KOPT-K1 (cell line): ENCODE measurements around the gene ALDOA.

Source experiments
- H3K27ac ChIP-seq: fragments of 200-600 bp; sonication (generic); 2 replicates; pipeline ENCODE4 v1.5.1; 2016; ENCODE audit warnings: antibody characterized with exemption, mild to moderate bottlenecking, low read depth, low read length; ENCODE audit not compliant: poor library complexity, severe bottlenecking
- H3K36me3 ChIP-seq: fragments of 200-600 bp; sonication (generic); 2 replicates; pipeline ENCODE4 v1.5.1; 2017; ENCODE audit warnings: antibody characterized with exemption, mild to moderate bottlenecking, low read length, moderate library complexity; ENCODE audit not compliant: insufficient read depth
- H3K9me3 ChIP-seq: fragments of 200-600 bp; sonication (generic); 2 replicates; pipeline ENCODE4 v1.5.1; 2017; ENCODE audit warnings: antibody characterized with exemption, low read length, mild to moderate bottlenecking; ENCODE audit not compliant: insufficient read depth, poor library complexity, severe bottlenecking

Gene ALDOA

GRCh38 chr16:30075503-30076275 lies 10.1 kb downstream of the ALDOA start, which contains the start of gene PPP4C:
Gene PPP4C, plus strand, starts transcription at chr16:30075994. Its CDS starts 384 bp downstream, at chr16:30076378.
- no peaks in the 10 kb centered on the region for H3K9me3 ChIP-seq
- H3K36me3 ChIP-seq = peaks cover 70% of the 10 kb centered on the region
- H3K27ac ChIP-seq = peak within 1 kb of the TSS; percentile 69

DNA sequence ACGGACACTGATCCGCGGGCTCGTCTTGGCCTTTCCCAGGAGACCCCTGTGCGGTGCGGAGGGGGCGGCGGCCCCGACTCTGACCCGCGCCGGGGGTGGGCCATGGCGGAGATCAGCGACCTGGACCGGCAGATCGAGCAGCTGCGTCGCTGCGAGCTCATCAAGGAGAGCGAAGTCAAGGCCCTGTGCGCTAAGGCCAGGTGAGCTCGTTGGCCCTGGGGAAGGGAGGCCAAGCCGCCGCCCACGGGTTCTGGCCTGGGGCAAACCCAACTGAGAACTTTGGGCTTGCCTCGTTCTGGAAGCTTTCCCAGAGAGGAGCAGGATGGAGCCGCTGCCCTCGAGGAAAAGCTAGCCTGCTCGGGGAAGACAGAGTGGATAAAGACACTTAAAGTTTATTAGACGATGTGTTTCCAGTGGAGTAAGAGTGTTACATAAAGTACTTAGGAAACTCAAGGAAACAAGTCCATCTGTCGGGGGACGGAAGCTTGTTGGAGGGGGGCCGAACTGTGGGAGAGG lies 10.8 kb downstream of the ALDOA start:
- peaks cover 70% of the 10 kb centered on the region for H3K36me3 ChIP-seq
- peak overlapping the region; percentile 69 for H3K27ac ChIP-seq
- H3K9me3 ChIP-seq = no peaks in the 10 kb centered on the region

- no peaks in the 10 kb centered on the region for H3K9me3 ChIP-seq
- H3K27ac ChIP-seq = peak overlapping the region; percentile 69
- H3K36me3 ChIP-seq = peaks cover 70% of the 10 kb centered on the region
Observed at GRCh38 chr16:30077656-30078055, 12.1 kb downstream of the ALDOA start.

DNA sequence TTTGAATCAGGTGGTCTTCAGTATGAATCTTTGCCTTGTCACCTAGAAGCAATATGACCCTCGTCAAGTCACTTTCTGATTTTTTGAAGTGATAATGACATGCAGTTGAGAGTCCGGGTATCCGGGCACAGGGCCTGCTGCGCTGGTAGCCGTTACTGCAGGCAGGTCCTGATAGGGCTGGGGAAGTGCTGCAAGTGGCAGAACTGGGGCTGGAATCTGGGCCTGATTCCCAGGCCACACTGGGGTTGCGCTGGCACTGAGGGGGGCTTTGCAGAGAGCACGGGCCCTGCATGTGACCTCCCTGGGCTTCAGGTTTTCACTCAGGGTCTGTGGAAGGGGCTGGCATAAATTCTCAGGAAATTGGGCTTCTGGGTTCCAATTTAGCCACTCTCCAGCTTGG lies 13.2 kb downstream of the ALDOA start:
- no peak overlapping the region for H3K27ac ChIP-seq
- peaks cover 70% of the 10 kb centered on the region for H3K36me3 ChIP-seq
- no peaks in the 10 kb centered on the region for H3K9me3 ChIP-seq

DNA sequence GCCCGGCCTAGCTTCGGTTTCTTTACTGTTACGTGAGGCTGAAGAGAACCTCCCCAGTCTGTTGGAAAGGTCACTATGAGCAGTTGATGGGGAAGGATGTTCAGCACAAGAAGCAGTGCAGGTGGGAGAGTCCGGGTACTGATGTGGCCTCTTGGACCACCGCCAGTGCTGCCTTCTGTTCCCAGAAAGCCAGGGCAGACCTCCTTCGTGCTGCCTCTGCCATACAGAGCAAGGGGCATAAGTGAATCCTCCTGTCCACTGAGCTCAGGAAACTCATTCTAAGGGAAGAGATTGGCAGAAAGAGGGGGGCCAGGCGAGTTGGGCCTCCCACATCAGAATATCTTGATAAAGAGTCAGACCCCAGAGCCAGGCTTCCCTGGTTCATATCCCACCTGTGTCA lies 13.9 kb downstream of the ALDOA start:
- Histone ChIP-seq H3K27ac (no peak overlapping the region), H3K36me3 (peaks cover 75% of the 10 kb centered on the region), H3K9me3 (no peaks in the 10 kb centered on the region)

DNA sequence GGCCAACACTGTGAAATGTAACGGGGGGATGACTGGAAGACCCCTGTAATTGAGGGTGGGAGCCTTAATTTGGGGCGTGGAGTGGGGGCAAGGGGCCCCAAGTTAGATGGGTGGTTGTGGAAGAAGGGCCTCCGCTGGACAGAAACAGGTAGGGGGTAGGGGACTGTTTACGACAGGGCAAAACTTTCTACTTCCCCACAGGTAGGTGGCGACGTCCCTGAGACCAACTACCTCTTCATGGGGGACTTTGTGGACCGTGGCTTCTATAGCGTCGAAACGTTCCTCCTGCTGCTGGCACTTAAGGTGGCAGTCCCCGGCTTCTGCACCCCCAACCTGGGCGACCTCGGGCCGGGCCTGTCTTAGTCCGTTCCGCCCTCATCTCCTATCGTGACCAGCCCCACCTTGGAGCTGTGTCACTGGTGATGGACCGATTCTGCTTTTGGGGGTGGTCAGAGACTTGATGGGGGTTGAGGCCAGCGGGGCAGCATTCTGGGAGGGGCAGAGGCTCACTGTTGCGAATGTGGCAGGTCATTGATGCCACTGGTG lies 17.1 kb downstream of the ALDOA start:
- H3K27ac ChIP-seq = no peak overlapping the region
- peaks cover 93% of the 10 kb centered on the region for H3K36me3 ChIP-seq
- H3K9me3 ChIP-seq = no peaks in the 10 kb centered on the region

DNA sequence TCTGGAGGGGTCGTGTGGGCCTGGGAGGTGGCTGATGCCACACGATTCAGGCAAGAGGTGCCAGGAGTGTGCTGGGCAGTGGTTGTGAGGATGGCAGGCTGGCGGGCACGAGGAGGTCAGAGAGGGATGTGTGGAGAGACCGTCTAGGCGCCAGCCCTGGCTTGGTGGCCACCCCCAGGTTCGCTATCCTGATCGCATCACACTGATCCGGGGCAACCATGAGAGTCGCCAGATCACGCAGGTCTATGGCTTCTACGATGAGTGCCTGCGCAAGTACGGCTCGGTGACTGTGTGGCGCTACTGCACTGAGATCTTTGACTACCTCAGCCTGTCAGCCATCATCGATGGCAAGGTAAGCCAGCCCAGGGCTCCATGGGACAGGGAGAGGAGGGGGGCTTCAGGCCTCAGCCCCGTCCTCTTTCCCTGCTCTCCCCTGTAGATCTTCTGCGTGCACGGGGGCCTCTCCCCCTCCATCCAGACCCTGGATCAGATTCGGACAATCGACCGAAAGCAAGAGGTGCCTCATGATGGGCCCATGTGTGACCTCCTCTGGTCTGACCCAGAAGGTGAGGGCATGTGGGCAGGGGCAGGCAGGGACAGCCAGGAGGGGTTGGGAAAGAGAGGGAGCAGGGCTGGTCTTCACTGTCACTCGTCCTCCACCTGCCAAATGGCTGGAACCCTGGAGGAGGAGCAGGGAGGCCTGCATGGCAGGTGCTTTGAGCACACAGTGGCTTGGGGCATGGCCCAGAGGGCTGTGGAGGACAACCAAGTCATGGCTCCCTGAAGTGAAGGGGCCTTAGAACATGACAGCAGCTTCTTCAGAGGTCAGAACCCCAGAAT lies 17.9 kb downstream of the ALDOA start:
- Histone ChIP-seq H3K9me3 (no peaks in the 10 kb centered on the region), H3K27ac (no peak overlapping the region), H3K36me3 (peaks cover 85% of the 10 kb centered on the region)

DNA sequence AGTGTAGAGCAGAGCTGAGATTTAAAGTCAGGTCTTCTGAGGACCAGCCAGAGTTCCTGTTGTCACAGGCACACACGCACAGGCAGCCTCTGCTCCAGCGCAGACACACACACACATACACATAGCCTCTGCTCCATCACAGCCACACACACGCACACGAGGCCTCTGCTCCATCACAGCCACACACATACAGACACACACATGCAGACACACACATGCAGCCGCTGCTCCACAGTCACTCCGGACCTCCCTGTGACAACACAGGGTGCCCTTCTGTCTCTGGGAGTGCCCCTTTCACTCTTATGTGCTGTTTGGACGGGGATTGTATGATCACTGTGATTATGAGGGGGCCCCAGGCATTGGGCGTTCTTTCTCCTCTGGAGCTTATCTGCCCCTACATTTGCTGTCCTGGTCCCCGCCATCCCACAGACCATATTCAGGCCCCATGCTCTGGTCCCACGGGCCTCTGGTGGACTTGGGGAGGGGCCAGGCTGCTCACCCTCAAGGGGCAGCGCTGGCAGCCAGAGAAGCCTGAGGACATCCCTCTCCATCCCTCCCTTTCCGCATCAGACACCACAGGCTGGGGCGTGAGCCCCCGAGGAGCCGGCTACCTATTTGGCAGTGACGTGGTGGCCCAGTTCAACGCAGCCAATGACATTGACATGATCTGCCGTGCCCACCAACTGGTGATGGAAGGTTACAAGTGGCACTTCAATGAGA lies 18.7 kb downstream of the ALDOA start:
- Histone ChIP-seq H3K27ac (no peak overlapping the region), H3K9me3 (no peaks in the 10 kb centered on the region), H3K36me3 (peaks cover 77% of the 10 kb centered on the region)

GRCh38 chr16:30084816-30085159 lies 19.2 kb downstream of the ALDOA start:
- peaks cover 71% of the 10 kb centered on the region for H3K36me3 ChIP-seq
- no peak overlapping the region for H3K27ac ChIP-seq
- H3K9me3 ChIP-seq = no peaks in the 10 kb centered on the region

- Histone ChIP-seq H3K27ac (no peak overlapping the region), H3K9me3 (no peaks in the 10 kb centered on the region), H3K36me3 (peaks cover 67% of the 10 kb centered on the region)
Observed at GRCh38 chr16:30085247-30085646, 19.7 kb downstream of the ALDOA start.

- Histone ChIP-seq H3K36me3 (peaks cover 61% of the 10 kb centered on the region), H3K27ac (no peak overlapping the region)
Observed at GRCh38 chr16:30085820-30086219, 20.3 kb downstream of the ALDOA start.

GRCh38 chr16:30086291-30087140 lies 21.0 kb downstream of the ALDOA start:
- Histone ChIP-seq H3K9me3 (no peaks in the 10 kb centered on the region), H3K27ac (no peak overlapping the region), H3K36me3 (peaks cover 54% of the 10 kb centered on the region)

More at GRCh38 chr16:30085820-30086219, 20.3 kb downstream of the ALDOA start:
- H3K9me3 ChIP-seq = no peaks in the 10 kb centered on the region

- H3K9me3 ChIP-seq = no peaks in the 10 kb centered on the region
- H3K36me3 ChIP-seq = peaks cover 46% of the 10 kb centered on the region
- H3K27ac ChIP-seq = no peak overlapping the region
Observed at GRCh38 chr16:30087181-30087898, 21.8 kb downstream of the ALDOA start.
